CD4-positive, alpha-beta T cell treated with Interleukin-4 for 1 hour (primary cell): Measurements from ENCODE around the gene FOXL2.

Experiments
- DNase-seq, 2 donors: peaks; one replicate each; pipeline ENCODE4 v3.0.0-alpha.2; 2020 to 2022

Gene FOXL2

DNA sequence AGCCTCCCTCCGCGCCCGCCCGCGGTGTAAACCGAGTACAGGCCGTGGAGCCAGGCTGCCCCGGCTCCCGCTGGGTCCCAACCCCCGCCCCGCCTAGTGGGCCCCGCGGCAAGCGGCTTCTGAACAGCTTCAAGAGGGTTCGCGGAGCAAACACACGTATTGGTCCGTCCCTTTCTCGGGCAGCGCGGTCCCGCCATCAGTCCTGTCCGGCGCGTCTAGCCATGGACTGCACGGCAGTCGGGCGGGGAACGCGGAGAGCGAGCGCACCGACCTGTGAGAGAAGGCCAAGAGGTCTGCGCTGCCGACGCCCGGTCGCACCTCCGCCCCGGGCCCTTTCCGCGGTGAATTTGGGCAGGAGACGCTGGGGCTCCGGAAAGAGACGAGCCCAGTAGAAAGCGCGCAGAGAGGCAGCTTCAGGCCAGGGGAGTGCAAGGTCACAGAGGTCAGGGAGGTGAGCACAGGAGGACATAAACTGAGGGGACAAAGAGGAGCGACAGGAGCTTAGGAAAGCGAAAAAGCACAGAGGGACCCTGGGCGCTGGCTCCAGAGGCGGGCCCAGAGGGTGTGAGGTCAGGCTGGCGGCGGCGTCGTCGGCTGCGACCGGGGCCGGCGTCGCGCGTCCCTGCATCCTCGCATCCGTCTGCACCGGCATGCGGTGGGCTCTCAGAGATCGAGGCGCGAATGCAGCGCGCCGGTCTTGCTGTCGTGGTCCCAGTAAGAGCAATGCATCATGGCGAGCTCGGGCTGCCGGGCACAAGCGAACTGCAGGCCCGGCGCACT is 1.8 kb downstream of the FOXL2 start:
- no peak for DNase-seq

DNA sequence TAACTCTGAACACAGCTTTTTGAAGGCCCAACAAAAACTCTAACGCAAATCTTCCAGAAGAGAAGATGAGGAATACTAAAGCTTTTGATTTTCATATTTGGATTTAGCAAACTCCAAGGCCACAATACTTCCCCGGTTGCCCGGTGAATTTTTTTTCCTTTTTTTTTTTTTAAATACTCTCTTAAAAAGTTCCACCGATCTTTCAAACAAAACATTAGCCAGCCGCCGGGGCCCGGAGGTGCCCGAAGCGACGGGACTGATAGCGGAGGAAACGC is 2.3 kb downstream of the FOXL2 start:
- DNase-seq, result no peak

DNA sequence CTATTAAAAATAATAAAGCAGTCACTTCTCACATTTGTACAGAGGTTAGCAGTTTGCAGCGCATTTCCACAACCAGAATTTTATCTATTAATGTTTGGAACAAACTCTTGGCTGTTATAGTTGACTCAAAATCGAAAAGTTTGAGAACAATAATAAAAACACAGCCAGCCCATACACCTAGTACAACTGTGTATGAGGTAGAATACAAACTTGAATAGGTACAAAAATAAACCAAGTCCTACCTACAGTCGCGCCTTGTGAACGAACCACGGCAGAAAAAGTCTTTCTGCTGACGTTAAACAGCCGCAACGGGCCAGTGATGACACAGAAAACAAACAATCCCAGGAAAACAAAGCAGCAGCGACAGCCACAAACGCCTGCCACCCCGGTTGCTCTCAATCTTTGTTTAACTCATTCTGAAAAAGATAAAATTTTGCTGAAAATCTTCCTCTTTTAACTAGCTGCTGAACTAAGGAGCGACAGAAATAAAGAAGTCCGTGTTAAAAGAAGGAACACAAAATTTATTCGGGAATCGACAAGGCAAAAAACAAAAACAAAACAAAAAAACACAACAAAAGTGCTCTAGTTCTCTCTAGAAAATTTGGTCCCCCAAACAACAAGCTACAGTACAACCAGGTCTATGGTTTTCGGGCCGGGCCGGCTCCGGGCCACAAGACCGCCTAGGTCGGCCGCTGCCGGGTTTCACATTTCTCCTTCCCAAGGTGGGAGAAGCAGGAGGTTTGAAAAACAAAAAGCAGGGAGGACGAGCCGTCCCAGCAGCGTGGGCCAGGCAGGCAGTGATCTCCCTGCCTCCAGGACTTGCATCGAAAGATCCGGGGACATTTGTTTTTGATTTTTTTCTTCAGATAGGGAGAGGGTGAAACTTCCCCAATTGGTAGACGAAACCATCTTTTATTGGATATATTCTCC is 2.9 kb downstream of the FOXL2 start:
- DNase-seq, result no peak

DNA sequence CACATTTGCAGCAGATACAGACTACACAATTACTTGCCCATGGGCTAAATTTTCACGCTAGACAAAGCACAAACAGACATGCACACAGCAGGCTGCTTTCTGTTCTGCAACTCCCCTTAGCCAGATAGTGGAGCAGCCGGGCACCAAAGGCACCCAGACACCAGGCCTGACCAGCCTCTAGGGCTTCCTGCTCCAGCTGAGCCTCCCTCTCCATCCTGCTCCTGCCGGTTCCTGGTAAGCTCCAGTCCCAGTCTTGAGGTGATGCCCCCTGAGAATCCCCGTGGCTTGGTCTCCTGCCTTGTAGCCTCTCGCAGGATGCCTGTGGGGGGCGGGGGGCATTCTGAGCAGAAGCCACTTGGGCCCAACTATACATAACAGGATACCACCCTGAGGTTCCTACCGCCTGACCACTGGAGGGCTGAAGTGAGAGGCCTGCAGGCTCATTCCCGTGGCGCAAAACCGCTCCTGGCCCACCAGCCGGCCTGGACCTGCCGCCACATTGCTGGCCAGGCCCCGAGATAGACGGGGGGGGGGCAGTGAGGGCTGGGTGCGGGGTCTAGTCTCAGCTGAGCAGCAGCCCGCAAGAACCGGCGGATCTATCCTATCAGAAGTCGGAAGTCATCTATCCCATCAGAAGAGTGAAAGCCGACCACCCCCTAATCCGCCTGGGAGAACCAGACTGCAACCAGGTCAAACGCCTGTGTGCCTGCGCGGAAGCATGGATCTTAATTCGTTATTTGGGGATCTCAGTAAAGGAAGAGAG is 3.9 kb downstream of the FOXL2 start:
- no peak for DNase-seq

DNA sequence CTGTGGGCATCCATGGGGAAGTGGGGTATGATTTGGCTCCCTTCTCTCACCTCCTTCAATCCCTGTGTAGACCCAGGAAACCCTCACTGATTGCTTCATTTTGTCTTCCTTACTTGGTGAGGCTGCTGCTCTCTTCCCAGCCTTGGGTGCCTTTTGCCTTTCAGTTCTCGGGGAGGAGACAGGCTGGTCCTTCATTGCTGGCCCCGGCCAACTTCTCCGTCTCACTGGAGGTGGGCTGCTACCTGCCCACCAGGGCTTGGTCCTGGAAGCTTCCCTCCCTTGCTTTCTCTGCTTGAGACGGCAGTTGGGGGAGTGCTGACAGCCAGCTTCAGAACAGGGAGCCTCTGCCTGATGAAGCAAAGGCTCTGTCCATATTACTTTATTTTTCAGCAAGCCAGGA is 4.7 kb downstream of the FOXL2 start:
- no peak for DNase-seq

DNA sequence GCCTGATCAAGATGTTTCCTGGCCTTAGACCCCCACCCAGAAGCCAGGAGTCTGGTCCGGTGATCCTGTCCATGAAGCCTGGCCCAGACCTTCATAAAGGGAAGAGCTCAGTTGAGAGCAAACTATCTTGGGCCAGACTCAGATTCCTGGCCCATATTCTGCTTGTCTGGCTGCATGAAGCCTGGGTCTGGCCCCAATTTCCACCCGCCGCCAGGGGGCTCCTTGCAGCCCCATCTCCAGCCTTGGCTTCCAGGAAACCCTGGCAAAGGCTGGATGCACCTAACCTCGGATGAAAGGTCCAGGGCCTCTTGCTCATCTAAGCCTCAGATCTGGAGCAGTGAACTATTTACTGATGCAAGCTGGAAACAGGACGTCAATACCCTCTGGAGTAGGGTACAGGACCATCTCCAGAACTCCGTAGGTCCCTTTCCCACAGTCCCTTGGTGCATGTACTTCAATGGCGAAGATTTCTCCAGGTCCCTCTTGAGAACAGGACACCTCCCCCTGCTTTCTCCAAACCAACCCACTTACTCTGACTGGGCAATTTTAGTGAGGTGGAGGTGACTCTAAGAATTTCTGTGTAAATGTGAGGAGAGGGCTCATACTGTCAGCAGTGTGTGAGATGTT is 5.6 kb downstream of the FOXL2 start:
- DNase-seq, result no peak

DNA sequence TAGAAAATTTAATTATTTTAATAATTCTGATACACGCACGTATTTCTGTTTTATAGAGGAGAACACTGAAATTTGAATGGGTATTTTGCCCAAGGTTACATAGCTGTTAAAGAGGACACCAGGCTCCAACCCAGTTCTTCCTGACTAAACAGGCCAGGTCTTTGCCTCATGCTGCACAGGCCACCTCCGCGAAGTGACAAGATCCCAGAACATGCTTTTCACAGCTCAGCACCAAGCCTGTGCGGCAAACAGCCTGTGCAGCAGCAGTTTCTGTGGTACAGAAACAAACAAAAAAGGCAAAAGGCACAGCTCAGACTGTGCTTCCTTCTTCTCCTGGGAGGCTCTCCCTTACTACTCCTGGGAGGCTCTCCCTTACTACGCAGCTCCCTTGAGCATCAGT is 6.5 kb downstream of the FOXL2 start:
- DNase-seq, result no peak

DNA sequence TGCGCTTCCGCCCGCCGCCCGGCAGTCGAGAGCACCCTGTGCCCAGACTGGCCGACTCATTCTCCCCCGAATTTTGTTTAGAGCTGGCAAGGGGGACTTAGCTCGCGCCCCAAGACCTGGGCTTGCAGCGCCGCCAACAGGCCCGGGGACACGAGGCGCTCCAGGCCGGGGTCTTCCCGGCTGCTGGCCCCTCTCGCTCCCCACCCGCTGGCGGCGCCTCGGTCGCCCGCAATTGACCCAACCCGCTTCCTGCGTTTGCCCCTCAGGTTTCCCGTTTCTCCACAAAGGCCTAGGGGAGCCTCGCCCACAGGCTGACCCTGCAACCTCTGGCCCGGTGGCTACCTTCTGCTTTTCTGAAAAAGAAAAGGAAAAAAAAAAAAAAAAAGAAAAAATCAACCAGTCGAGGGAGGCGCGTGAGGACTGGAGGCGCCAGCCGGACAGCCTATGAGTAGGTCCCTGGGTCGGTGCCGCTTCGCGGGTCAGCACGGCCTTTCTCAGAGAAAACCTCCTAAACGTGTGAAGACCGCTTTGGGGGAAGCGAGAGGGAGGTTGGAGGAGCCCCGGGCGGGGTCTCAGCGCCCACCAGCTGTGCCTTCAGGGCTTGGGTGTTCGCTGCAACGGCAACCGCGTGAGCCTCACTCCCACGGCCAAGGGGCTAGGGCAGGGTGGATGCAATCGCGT is 7.2 kb downstream of the FOXL2 start:
- no peak for DNase-seq

DNA sequence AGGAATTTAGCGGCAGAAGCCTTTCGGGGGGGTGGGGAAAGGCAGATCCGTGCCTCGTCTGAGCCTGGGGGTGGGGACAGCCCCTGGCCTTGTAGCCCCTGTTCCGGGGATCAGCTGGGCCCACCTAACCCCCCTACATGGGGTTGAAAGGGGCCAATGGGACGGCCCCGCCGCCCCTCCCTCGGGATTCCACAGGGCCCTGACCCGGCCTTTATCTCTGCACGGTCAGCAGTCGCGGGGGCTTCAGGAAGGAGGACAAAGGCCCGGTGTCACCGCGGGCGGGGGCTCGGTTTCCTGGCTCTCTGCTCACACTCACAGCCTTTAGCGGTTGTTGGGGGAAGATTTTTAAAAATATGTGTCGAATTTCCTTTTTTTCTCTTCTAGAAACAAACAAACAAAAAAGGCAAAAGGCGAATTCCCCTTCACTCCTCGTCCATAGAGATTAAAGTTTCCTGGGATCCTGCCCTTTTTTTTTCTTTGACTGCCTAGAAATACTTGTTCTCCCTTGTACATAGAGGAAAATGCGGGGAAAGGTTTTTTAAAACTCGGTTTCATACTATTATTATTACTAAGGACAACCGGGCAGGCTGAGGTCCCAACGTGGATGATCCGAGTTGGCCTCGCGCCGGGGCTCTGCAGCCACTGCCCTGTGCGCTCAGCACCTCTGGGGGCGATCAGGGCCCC is 7.9 kb downstream of the FOXL2 start:
- no peak for DNase-seq

DNA sequence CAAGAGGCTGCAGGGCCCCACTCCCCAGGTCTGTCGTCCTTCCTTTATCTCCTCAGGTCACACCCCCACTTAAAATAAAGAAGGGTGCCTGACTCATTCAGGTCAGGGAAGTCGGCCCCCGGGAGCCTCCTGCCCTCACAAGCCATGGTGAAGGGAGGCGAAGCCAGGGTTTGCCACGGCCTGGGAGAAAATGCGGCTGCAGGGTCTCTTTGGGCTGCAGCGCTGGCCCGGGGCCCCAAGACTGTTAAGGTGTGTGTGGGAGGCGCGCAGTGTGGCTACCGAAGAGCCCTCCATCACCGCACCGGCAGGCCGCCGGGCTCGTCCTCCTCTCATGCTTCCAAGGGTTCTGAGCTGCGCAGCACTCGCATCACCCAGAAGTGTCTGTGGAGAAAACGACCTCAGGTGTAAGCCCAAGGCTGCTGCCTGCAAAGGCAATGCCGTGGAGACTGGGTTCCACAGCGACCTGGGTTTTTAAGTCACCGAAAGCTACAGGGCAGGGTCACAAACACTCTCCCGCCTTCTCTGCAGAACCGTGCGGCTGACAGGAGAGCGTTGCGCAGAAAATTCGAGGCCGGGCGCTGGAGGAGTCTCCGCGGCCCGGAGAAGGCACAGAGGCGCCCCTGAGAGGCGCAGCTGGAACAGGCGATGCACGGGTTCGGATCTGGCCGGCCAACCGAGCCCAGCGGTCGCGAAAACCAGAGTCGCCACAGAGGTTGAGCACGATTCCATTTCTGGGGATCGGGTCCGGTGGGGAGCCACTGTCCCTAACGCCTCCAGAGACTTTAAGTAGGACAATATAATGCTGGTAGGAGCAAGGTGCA is 8.7 kb downstream of the FOXL2 start:
- no peak for DNase-seq

DNA sequence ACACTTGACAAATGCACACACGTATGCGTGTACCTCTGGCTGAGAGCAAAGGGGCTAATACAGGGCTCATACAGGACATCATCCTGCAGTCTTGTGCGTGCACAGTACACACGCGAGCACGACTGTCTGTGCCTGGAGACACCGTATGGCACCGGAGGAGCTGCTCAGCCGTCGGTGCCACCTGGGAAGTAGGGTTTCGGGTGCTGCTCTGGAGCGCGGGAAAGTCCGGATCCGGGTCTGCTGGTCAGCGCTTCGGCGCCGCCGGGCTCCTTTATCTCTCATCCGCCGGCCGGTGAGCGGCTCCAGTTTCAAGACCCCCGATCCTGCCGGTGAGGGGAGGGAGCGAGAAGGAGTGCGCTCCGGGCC is 9.3 kb downstream of the FOXL2 start:
- no peak for DNase-seq

DNA sequence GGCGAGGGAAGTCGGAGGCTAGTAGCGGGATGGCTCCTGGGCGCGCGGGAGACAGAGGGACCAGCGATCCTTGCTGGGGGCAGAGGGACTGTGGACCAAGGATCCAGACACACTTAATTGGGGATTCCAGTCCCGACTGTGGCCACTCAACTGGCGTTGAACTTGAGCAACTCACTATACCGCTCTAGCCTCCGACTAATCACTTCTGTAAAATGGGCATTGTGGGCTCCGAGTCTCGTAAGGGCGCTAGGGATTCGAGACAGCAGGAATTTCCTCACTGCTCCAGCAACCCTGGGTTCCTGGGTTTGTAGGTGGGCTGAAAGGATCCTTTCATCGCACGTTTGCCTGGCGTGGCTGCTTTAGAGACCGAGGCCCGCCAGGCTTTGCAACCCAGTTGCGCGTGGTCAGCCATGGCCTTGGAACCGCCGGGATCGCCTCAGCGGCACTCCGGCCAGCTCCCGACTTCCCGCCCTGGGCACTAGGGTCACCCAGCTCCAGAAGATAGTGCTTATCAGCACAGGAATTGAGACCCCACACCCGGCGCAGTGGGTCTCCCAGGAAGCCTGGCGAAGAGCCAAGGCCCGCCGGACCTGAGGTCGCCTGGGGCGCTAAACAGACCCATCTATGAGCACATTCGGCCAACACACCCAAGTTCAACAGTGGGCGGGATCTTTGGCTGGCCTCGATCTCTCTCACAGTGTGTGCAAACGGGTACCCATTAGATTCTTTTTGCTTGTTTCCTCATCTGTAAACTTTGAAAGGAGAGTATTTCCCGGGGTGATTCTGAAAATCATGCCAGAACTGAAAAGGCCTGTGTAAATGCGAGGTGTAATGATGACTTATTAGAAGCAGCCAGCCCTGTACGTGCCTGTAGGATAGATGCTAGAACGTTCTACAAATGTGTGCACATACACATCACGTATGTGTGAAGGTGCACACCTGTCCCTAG is 9.9 kb downstream of the FOXL2 start:
- DNase-seq, result no peak

DNA sequence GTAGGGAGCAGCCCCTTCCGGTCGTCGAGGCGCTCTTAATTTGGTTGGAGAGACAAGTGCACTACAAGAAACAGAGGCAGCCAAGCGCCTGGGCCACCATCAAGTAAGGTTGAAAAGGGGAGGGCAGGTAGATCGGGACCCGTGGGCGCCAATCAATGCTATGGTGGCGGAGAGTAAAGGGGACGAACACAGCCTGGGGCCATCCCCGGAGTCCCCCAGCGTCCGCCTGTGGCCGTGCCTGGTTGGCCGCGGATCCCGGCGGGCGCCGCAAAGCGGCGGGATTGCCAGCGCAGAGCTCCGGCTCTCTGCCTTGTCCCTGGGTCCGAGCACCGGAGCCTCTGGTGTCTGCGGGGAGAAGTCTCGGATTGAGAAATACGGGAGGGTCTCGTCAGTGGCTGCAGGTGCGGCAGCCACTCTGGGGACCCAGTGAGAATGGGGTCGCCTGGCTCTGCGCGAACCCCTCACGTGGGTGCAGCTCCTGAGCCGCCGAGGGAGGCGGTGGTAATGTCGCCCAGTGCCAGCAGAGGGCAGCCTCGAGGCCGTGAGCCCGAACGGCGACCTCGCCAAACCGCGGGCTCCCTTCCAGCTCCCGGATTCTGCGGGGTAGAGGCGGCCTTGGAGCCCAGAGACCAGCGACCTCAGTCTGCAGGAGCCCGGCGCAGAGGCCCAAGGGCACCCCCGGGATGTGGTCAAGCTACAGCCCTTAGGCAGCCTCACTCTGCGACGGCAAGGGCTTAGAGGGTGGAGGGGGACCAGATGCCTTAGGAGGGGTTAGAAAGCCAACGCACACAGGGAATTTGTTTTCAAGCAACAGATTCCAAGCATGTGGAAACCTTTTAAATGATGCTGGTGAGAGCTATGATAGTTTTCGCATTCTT is 10.8 kb downstream of the FOXL2 start:
- DNase-seq, result peak; percentile 58 to 66

DNA sequence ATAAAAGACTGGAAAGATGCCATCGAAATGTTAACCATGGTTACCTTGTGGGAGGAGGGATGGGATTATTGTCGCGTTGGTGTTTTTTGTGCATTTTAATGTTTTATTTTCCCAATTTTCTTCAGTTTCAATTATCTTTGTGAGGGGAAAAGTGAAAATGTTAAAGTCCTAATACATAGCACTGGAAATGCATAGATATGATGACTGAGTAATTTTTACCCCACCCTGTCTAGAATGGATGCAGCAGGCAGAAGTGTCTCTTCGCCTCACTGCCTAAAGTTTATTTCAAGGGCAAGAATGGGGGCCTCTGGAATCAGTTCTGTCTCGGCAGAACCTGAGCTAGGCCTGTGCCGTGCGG is 11.5 kb downstream of the FOXL2 start:
- DNase-seq, result no peak

DNA sequence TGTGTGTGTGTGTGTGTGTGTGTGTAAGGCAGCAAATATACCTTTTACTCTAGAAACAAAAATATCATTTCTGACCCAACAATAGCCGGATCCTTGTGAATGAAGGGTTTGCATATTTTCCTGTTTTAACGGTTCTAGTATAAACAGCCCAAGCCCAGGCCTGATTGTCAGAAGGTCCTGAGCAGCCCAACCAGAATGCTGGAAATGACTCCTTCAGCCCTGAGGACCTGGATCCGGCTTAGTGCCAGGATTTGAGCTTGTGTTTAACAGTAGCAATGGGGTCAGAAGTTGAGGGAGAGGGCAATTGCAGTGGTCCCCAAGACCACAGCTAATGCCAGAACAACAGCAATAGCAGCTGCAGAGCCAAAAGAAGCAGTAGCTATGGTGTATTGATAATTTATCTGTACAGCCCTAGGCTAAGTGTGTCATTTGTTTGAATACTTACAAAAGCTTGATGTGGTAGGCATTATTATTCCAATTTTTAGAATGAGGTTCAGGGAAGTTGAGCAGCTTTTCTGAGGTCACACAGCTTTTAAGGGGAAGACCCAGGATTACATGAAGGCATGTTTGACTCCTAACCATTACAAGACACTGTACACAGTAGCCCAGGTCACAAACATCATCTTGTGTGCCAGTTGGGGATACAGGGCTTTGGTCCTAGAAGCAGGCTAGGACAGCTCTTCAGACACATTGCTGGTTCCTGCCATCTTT is 12.8 kb downstream of the FOXL2 start:
- no peak for DNase-seq

DNA sequence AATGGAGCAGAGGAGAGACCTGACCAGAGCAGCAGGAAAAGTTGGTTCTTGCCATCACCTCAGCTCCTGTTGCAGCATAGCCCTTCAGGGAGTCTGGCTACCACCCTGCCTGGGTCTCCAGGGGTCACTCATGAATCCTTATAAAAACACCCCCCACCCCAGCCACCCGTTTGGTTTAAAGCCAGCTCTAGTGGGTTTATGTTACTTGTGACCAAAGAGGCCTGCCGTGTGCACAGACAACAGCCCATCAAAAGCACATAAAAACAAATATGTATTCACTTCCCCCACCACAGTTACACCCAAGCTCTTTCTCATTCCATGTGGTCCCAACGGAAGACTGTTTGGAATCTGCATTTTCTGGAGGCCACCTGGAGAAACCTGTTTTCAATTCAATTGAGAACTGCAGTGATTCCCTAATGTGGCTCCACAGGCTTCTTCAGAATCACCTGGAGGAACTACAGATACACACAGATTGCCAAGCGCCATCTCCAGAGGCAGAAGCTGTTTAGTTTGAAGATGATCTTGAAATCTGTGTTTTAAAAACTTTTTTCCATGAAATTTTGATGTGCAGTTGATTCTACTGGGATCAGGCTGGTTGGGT is 13.8 kb downstream of the FOXL2 start:
- DNase-seq, result no peak

DNA sequence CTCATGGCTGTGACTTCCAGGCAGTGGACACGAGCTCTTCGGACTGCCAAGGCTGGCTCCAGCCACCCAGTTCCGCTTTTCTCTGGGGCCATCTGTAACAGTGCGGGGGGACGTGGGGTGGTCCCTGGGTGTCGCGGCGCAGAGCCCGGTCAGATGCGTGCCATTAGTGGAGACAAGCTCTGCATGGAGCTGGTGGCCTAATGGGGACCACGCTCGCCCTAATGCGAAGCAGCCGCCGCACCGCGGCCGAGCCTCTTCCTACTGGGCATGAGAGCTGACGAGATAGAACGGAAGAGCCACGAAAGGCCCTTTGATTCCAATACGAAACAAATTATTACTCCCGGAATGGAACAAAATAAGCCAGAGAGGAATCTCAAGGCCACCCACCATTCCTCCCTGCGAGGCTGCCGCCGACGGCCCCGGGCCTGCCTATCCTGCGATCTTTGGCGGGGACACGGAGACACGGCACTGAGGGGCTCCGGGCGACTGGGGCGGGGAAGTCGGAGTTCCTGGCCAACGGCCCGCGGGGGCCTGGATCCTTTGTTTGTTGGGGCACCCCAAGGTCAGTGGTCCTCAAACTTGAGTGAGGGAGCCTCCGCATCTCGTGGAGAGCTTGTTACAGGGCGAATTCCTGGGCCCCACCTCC is 18.1 kb downstream of the FOXL2 start:
- DNase-seq, result no peak
